CD14-positive monocyte (primary cell): ENCODE measurements around the gene MAP2K5. TPM values are rescaled to one million over a fixed set of nuclear protein-coding genes. Genes with fewer than 3 reads are reported as not detected.

Experiments used
- DNase-seq, 3 donors: peaks; one replicate each; pipeline ENCODE4 v3.0.0-alpha.2; 2011 to 2022
- H2AFZ ChIP-seq: 2 replicates; pipeline ENCODE4 v1.6.0; 2012; ENCODE audit warnings: mild to moderate bottlenecking, low read depth, low read length, inconsistent platforms; ENCODE audit not compliant: insufficient read depth, poor library complexity, severe bottlenecking
- H3K27ac ChIP-seq, 2 donors: 1 replicate in 1 of 2; 2 replicates in 1 of 2; pipeline ENCODE4 v1.5.1; 2012 to 2013; ENCODE audit warnings: low read length in 2 of 2, control low read depth in 1 of 2, inconsistent platforms in 1 of 2, low read depth in 1 of 2, mild to moderate bottlenecking in 1 of 2
- H3K27me3 ChIP-seq, 2 donors: one replicate each; pipeline versions ENCODE4 v1.6.0 to v1.6.1; 2011 to 2013; ENCODE audit warnings: low read length in 2 of 2; ENCODE audit not compliant: control insufficient read depth in 2 of 2, insufficient read depth in 2 of 2
- H3K36me3 ChIP-seq, 2 donors: replicated peaks in 1 of 2; 1 replicate in 1 of 2; 2 replicates in 1 of 2; pipeline versions ENCODE4 v1.5.1 to v1.6.1; 2012 to 2013; ENCODE audit warnings: low read length in 2 of 2, control low read depth in 1 of 2, inconsistent platforms in 1 of 2, mild to moderate bottlenecking in 1 of 2; ENCODE audit not compliant: insufficient read depth in 2 of 2, control insufficient read depth in 1 of 2
- H3K4me1 ChIP-seq, 2 donors: 1 replicate in 1 of 2; 2 replicates in 1 of 2; pipeline versions ENCODE4 v1.5.1 to v1.6.1; 2012 to 2013; ENCODE audit warnings: low read length in 2 of 2, control low read depth in 1 of 2, inconsistent platforms in 1 of 2, mild to moderate bottlenecking in 1 of 2, moderate library complexity in 1 of 2; ENCODE audit not compliant: insufficient read depth in 2 of 2, control insufficient read depth in 1 of 2
- H3K4me2 ChIP-seq: replicated peaks from 2 replicates; pipeline ENCODE3; 2012; ENCODE audit warnings: low read length, moderate library complexity, mild to moderate bottlenecking; ENCODE audit not compliant: poor library complexity, severe bottlenecking; ENCODE audit errors: extremely low read depth
- H3K4me3 ChIP-seq, 3 experiments: fragments of 200-600 bp in 1 of 3; sonication (generic) in 1 of 3; replicated peaks in 1 of 3; 1 replicate in 2 of 3; 2 replicates in 1 of 3; pipeline ENCODE4 v1.5.1; 2011 to 2013; ENCODE audit warnings: low read length in 3 of 3, mild to moderate bottlenecking in 3 of 3, control low read depth in 2 of 3, low read depth in 2 of 3, inconsistent platforms in 1 of 3, moderate library complexity in 1 of 3
- H3K79me2 ChIP-seq: 2 replicates; pipeline ENCODE4 v1.6.0; 2012; ENCODE audit warnings: mild to moderate bottlenecking, control low read depth, inconsistent platforms, low read length, moderate library complexity; ENCODE audit not compliant: insufficient read depth
- H3K9ac ChIP-seq: 2 replicates; pipeline ENCODE4 v1.6.0; 2017; ENCODE audit warnings: low read length, mild to moderate bottlenecking; ENCODE audit not compliant: insufficient read depth, poor library complexity, severe bottlenecking
- H3K9me3 ChIP-seq, 2 donors: replicated peaks in 1 of 2; 1 replicate in 1 of 2; 2 replicates in 1 of 2; pipeline versions ENCODE4 v1.5.1 to v1.6.1; 2012 to 2013; ENCODE audit warnings: low read length in 2 of 2, control low read depth in 1 of 2; ENCODE audit not compliant: control insufficient read depth in 1 of 2, insufficient read depth in 1 of 2
- H4K20me1 ChIP-seq: 2 replicates; pipeline ENCODE4 v1.6.0; 2012; ENCODE audit warnings: mild to moderate bottlenecking, low read length, control low read depth, moderate library complexity; ENCODE audit not compliant: insufficient read depth
- H3K27ac Mint-ChIP-seq, 7 donors: one replicate each; pipeline ENCODE4 v1.8.0; 2020; ENCODE audit warnings: mild to moderate bottlenecking in 7 of 7, mixed read lengths in 7 of 7, moderate library complexity in 6 of 7, inconsistent platforms in 2 of 7
- H3K27me3 Mint-ChIP-seq, 3 donors: one replicate each; pipeline ENCODE4 v1.8.0; 2021 to 2022; ENCODE audit warnings: low read depth in 3 of 3, mild to moderate bottlenecking in 3 of 3, mixed read lengths in 3 of 3, moderate library complexity in 3 of 3, inconsistent platforms in 1 of 3
- H3K36me3 Mint-ChIP-seq, 2 donors: one replicate each; pipeline ENCODE4 v1.8.0; 2020; ENCODE audit warnings: mixed read lengths in 2 of 2, inconsistent platforms in 1 of 2, mild to moderate bottlenecking in 1 of 2
- H3K4me1 Mint-ChIP-seq: one replicate; pipeline ENCODE4 v1.8.0; 2020; ENCODE audit warnings: mild to moderate bottlenecking, mixed read lengths
- H3K4me3 Mint-ChIP-seq, 2 donors: one replicate each; pipeline ENCODE4 v1.8.0; 2020; ENCODE audit warnings: mild to moderate bottlenecking in 2 of 2, mixed read lengths in 2 of 2, moderate library complexity in 1 of 2
- H3K9me3 Mint-ChIP-seq, 7 donors: one replicate each; pipeline ENCODE4 v1.8.0; 2020 to 2022; ENCODE audit warnings: mixed read lengths in 7 of 7, mild to moderate bottlenecking in 6 of 7, moderate library complexity in 6 of 7, inconsistent platforms in 2 of 7
- WGBS: methylation state at CpG from one replicate; pipeline ENCODE4 v1.1.5; 2013; ENCODE audit warnings: missing lambda C conversion rate; ENCODE audit not compliant: insufficient coverage; 5-methylcytosine and 5-hydroxymethylcytosine counted together
- intact Hi-C, 2 donors: fragments of 100-400 bp; cut with micrococcal nuclease; formaldehyde crosslinking; loops; one replicate each; pipeline versions ENCODE4 v1.15.0 to v1.15.1; 2023
- polyA plus RNA-seq, 3 donors: library from polyadenylated mRNA; depleted of rRNA in 1 of 3; unstranded in 2 of 3; stranded (reverse) in 1 of 3; fragments of 300-500 nt in 2 of 3; fragments of >200 nt in 1 of 3; fragmentation: Illumina TruSeq in 2 of 3; gene quantifications; 1 replicate in 2 of 3; 2 replicates in 1 of 3; pipeline ENCODE4 v1.2.3, GENCODE V29; 2012 to 2021
- TF ChIP-seq, protein P1 (sequence below): fragments of 200-600 bp; IDR thresholded peaks from one replicate; pipeline ENCODE4 v1.8.0; 2022; ENCODE audit warnings: antibody characterized with exemption, mild to moderate bottlenecking

The MAP2K5 gene
- polyA plus RNA-seq, 3 donors, result 10.2 to 11.3 (median 10.6) TPM

DNA sequence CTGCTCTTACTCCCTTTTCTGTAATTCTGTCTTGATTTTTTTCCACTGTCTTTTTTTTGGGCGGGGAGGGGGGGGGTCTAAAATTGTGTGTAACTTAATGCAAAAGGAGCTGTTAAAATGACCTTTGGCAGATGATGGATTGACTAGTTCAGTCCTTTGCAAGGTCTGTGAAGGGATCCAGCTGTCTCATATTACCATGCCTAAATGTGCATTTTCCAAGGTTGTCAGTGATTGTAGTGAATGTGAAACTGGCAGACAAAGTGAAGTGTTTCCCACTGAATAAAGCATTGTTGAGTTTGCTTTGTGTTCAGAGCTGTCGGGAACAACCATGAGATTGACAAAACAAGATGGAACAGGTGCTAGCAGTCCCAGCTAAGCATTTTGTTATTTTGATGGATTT, 172.7 kb downstream of the MAP2K5 start:
- Histone ChIP-seq H3K9me3 (no peaks in the 10 kb centered on the region), H3K79me2 (no peaks in the 10 kb centered on the region), H3K4me1 (no peaks in the 10 kb centered on the region), H3K36me3 (peaks cover under 1 to 16% of the 10 kb centered on the region in 2 donors), H3K27ac (no peak overlapping the region), H3K9ac (no peak overlapping the region), H2AFZ (no peak overlapping the region), H4K20me1 (no peaks in the 10 kb centered on the region), H3K4me2 (no peak overlapping the region), H3K27me3 (no peaks in the 10 kb centered on the region), H3K4me3 (no peak overlapping the region)
- H3K27me3 Mint-ChIP-seq, result peaks cover 0 to 1% (median 0%) of the 10 kb centered on the region in 3 donors
- TF ChIP-seq, protein P1, sequence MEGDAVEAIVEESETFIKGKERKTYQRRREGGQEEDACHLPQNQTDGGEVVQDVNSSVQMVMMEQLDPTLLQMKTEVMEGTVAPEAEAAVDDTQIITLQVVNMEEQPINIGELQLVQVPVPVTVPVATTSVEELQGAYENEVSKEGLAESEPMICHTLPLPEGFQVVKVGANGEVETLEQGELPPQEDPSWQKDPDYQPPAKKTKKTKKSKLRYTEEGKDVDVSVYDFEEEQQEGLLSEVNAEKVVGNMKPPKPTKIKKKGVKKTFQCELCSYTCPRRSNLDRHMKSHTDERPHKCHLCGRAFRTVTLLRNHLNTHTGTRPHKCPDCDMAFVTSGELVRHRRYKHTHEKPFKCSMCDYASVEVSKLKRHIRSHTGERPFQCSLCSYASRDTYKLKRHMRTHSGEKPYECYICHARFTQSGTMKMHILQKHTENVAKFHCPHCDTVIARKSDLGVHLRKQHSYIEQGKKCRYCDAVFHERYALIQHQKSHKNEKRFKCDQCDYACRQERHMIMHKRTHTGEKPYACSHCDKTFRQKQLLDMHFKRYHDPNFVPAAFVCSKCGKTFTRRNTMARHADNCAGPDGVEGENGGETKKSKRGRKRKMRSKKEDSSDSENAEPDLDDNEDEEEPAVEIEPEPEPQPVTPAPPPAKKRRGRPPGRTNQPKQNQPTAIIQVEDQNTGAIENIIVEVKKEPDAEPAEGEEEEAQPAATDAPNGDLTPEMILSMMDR, result no peak
- H3K9me3 Mint-ChIP-seq, result no peaks in the 10 kb centered on the region
- whole genome bisulfite sequencing, result no CpG with 5 or more reads among the region's 2 CpGs
- H3K36me3 Mint-ChIP-seq, result peaks cover 25 to 30% of the 10 kb centered on the region in 2 donors
- DNase-seq, result no peak
- H3K4me3 Mint-ChIP-seq, result no peak overlapping the region
- H3K27ac Mint-ChIP-seq, result no peak overlapping the region
- intact Hi-C loops, result no loop called here
- H3K4me1 Mint-ChIP-seq, result peaks cover 6% of the 10 kb centered on the region

DNA sequence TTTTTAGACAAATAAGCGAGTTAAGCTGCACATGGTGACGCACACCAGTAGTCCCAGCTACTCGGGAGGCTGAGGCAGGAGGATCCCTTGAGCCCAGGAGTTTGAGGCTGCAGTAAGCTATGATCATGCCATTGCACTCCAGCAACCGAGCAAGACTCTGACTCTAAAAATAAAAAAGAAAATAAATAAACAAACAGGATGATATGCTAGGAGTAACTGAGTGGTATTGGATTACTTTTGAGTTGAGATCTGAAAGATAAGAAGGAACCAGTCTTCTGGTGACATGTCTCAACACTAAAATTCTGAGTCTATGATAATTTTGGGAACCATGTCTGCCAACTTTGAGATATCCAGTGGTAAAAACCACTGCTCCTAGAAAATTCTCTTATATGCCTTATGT, 173.7 kb downstream of the MAP2K5 start:
- H3K27ac Mint-ChIP-seq, result no peak overlapping the region
- Histone ChIP-seq H3K4me2 (no peak overlapping the region), H3K79me2 (no peaks in the 10 kb centered on the region), H3K4me1 (peaks cover 4% of the 10 kb centered on the region in 2 donors), H4K20me1 (no peaks in the 10 kb centered on the region), H3K36me3 (peaks cover 0 to 13% of the 10 kb centered on the region in 2 donors), H2AFZ (no peak overlapping the region), H3K27me3 (no peaks in the 10 kb centered on the region), H3K9me3 (no peaks in the 10 kb centered on the region), H3K4me3 (no peak overlapping the region), H3K27ac (no peak overlapping the region), H3K9ac (no peak overlapping the region)
- 100% methylated on average over 3 of the region's 4 CpGs for WGBS
- no peak for DNase-seq
- no peak overlapping the region for H3K4me3 Mint-ChIP-seq
- H3K4me1 Mint-ChIP-seq, result peaks cover 13% of the 10 kb centered on the region
- TF ChIP-seq, protein P1, result no peak
- H3K36me3 Mint-ChIP-seq, result peaks cover 19 to 23% of the 10 kb centered on the region in 2 donors
- no peaks in the 10 kb centered on the region for H3K9me3 Mint-ChIP-seq
- H3K27me3 Mint-ChIP-seq, result peaks cover 0 to 1% (median 0%) of the 10 kb centered on the region in 3 donors
- intact Hi-C loops, result no loop called here
